Effector memory CD8-positive, alpha-beta T cell (primary cell): Measurements from ENCODE around the gene PHACTR3.

Experiments
- ATAC-seq: fragments of 150-1000 bp; cut with Tn5 transposase; replicated peaks from 2 replicates; pipeline ENCODE4 v1.10.0; 2021; ENCODE audit warnings: mild to moderate bottlenecking, moderate library complexity
- DNase-seq, 3 experiments: peaks; one replicate each; pipeline ENCODE4 v3.0.0; 2021
- H3K27ac Mint-ChIP-seq, 2 donors: one replicate each; pipeline ENCODE4 v1.8.0; 2022; ENCODE audit warnings: mild to moderate bottlenecking in 2 of 2, mixed read lengths in 2 of 2, moderate library complexity in 2 of 2
- H3K27me3 Mint-ChIP-seq, 2 donors: one replicate each; pipeline ENCODE4 v1.8.0; 2022; ENCODE audit warnings: mixed read lengths in 2 of 2
- H3K36me3 Mint-ChIP-seq: one replicate; pipeline ENCODE4 v1.8.0; 2022; ENCODE audit warnings: mild to moderate bottlenecking, moderate library complexity, mixed read lengths; ENCODE audit not compliant: insufficient read depth
- H3K4me1 Mint-ChIP-seq, 2 donors: one replicate each; pipeline ENCODE4 v1.8.0; 2022; ENCODE audit warnings: low read depth in 2 of 2, mixed read lengths in 2 of 2
- H3K4me3 Mint-ChIP-seq, 2 donors: one replicate each; pipeline ENCODE4 v1.8.0; 2022; ENCODE audit warnings: mild to moderate bottlenecking in 2 of 2, mixed read lengths in 2 of 2, moderate library complexity in 2 of 2
- H3K9me3 Mint-ChIP-seq, 2 donors: one replicate each; pipeline ENCODE4 v1.8.0; 2022; ENCODE audit warnings: mixed read lengths in 2 of 2

PHACTR3 gene

DNA sequence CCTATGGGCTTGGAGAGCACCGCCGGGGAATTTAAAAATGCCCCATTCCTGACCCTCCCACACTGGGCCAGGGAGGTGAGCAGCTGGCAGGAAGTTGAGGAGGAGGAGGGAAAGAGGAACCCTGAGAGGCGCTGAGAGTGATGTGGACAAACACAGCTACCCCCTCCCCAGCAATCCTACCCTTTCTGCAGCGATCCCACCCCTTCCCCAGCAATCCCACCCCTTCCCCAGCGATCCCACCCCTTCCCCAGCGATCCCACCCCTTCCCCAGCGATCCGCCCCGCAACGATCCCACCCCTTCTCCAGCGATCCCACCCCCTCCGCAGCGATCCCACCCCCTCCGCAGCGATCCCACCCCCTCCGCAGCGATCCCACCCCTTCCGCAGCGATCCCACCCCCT lies 217.4 kb downstream of the PHACTR3 start:
- Mint-ChIP-seq H3K4me1 (no peaks in the 10 kb centered on the region), H3K9me3 (no peaks in the 10 kb centered on the region), H3K36me3 (no peaks in the 10 kb centered on the region), H3K27me3 (peaks cover 8 to 35% of the 10 kb centered on the region in 2 donors), H3K27ac (no peak overlapping the region), H3K4me3 (no peak overlapping the region)
- ATAC-seq (no peak), DNase-seq (no peak)

DNA sequence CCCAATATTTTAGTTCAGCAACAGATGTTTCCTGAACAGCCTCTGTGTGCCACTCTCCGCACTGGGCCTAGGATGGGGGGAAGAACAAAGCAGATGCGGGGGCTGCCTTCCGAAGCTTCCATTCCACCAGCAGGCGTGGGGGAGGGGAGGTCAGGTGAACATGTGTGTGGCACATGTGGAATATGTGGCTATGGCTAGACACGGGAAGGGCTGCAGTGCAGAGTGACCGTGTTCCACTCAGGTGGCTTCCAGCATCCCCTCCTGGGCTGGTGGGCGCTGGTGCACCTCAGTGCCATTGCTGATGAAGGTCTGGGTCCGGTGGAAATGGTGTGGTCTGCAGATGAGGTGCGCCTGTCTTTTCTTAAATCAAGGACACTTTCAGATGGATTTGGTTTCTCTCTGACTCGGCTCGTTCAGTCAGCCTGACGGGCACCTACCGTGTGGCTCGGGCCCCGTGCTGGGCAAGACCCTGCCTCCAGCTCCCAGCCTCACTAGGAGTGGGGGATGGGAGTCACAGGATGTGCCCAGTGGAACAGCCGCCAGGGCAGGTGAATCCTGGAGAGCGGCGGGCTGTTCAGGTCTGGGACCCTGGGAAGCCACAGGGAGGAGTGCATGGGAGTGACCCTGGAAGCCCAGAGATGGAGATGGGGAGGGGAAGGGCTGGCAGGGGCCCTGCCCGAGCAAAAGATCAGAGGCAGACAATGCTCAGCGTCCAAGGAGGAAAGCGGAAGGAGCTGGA lies 218.1 kb downstream of the PHACTR3 start:
- Mint-ChIP-seq H3K27ac (no peak overlapping the region), H3K4me1 (no peaks in the 10 kb centered on the region), H3K4me3 (no peak overlapping the region), H3K36me3 (no peaks in the 10 kb centered on the region), H3K27me3 (peaks cover 12 to 42% of the 10 kb centered on the region in 2 donors), H3K9me3 (no peaks in the 10 kb centered on the region)
- DNase-seq (no peak), ATAC-seq (no peak)

- no peaks in the 10 kb centered on the region for H3K36me3 Mint-ChIP-seq
- no peaks in the 10 kb centered on the region for H3K4me1 Mint-ChIP-seq
- ATAC-seq: no peak
- peaks cover 13 to 44% of the 10 kb centered on the region in 2 donors for H3K27me3 Mint-ChIP-seq
- H3K27ac Mint-ChIP-seq: no peak overlapping the region
- H3K9me3 Mint-ChIP-seq: no peaks in the 10 kb centered on the region
- DNase-seq: no peak
- no peak overlapping the region for H3K4me3 Mint-ChIP-seq
These were observed 218.7 kb downstream of the PHACTR3 start for GRCh38 chr20:59823030-59823423.

DNA sequence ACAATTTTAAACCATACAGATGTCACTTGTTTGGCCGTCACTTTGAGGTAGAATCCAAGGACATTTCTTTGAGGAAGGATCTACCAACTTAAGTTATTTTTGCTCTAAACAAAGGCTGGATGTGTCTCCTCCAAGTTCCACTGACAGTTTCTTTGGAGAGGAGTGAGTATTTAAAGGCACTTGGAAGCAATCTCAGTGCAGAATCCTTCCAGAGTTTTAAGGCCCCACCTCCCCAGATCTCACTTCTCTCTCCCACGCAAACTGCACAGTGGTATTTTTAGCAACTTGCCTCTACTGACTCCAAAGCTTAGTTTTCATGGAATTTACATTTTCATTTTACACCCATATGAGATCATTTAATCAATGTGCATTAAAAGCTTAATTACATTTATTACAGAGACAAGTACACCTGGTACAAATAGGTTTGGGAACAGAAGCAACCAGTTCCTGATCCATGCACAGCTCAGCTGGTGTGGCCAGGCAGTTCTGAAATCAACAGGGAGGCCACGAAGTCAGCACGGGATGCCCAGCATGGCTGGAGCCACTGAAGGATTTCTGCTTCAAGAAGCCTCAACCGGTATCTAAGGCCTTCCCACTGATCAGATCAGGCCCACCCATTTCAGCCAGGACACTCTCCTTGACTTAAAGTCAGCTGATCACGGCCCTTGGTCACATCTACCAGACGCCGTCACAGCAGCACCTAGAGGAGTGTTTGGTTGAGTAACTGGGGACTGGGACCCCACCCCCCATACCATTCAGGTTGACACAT lies 219.3 kb downstream of the PHACTR3 start:
- H3K27me3 Mint-ChIP-seq: peaks cover 20 to 50% of the 10 kb centered on the region in 2 donors
- H3K9me3 Mint-ChIP-seq: no peaks in the 10 kb centered on the region
- H3K27ac Mint-ChIP-seq: no peak overlapping the region
- DNase-seq (no peak), ATAC-seq (no peak)
- no peaks in the 10 kb centered on the region for H3K36me3 Mint-ChIP-seq
- H3K4me3 Mint-ChIP-seq: no peak overlapping the region
- no peaks in the 10 kb centered on the region for H3K4me1 Mint-ChIP-seq

DNA sequence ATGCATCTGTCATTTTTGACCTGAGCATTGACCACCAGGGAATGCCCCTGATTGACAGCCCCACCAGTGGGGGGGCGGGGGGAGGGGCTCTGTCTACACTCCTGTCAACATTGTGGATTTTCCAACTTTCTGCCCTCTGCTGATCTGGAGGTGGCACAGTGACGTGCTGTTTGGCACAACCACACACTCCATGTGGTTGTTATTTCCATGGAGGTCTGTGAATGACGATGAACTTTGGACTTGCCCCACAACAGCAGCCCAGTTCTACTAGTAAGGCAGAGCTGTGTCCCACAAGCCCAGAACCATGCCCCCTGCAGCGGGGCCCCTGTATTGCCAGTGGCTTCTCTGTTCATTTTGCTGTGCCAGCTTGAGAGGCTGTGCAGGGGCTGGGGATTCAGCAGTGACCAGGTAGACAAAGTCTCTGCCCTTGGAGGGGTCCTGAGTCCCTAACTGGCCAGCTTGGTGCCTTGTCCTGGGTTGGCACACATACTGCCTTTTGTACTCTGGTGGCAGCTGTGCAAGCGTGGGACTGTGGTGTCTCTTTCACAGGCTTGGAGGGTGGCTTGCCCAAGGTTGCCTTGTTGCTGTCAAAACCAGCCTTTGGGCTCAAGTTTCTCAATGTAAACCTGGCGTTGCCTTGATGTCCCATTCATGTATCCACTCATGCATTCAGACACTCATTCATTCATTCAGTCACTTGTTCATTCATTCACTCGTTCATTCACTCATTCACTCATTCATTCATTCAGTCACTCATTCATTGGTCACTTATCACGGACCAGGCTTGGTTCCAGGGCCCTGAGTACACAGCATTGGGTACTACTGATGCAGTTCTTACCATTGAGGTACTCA lies 220.6 kb downstream of the PHACTR3 start:
- no peak overlapping the region for H3K27ac Mint-ChIP-seq
- no peaks in the 10 kb centered on the region for H3K4me1 Mint-ChIP-seq
- DNase-seq (no peak), ATAC-seq (no peak)
- no peaks in the 10 kb centered on the region for H3K9me3 Mint-ChIP-seq
- peaks cover 25 to 60% of the 10 kb centered on the region in 2 donors for H3K27me3 Mint-ChIP-seq
- no peaks in the 10 kb centered on the region for H3K36me3 Mint-ChIP-seq
- H3K4me3 Mint-ChIP-seq: no peak overlapping the region

- Mint-ChIP-seq H3K27ac (no peak overlapping the region), H3K4me1 (no peaks in the 10 kb centered on the region), H3K4me3 (no peak overlapping the region), H3K9me3 (no peaks in the 10 kb centered on the region), H3K27me3 (peaks cover 24 to 60% of the 10 kb centered on the region in 2 donors), H3K36me3 (no peaks in the 10 kb centered on the region)
- ATAC-seq: no peak
- no peak for DNase-seq
These were observed 221.2 kb downstream of the PHACTR3 start for GRCh38 chr20:59825563-59825920.

- H3K4me3 Mint-ChIP-seq: no peak overlapping the region
- H3K27ac Mint-ChIP-seq: no peak overlapping the region
- DNase-seq (no peak), ATAC-seq (no peak)
- H3K4me1 Mint-ChIP-seq: no peaks in the 10 kb centered on the region
- no peaks in the 10 kb centered on the region for H3K36me3 Mint-ChIP-seq
- peaks cover 22 to 58% of the 10 kb centered on the region in 2 donors for H3K27me3 Mint-ChIP-seq
- no peaks in the 10 kb centered on the region for H3K9me3 Mint-ChIP-seq
These were observed 221.8 kb downstream of the PHACTR3 start for GRCh38 chr20:59825944-59826759.

DNA sequence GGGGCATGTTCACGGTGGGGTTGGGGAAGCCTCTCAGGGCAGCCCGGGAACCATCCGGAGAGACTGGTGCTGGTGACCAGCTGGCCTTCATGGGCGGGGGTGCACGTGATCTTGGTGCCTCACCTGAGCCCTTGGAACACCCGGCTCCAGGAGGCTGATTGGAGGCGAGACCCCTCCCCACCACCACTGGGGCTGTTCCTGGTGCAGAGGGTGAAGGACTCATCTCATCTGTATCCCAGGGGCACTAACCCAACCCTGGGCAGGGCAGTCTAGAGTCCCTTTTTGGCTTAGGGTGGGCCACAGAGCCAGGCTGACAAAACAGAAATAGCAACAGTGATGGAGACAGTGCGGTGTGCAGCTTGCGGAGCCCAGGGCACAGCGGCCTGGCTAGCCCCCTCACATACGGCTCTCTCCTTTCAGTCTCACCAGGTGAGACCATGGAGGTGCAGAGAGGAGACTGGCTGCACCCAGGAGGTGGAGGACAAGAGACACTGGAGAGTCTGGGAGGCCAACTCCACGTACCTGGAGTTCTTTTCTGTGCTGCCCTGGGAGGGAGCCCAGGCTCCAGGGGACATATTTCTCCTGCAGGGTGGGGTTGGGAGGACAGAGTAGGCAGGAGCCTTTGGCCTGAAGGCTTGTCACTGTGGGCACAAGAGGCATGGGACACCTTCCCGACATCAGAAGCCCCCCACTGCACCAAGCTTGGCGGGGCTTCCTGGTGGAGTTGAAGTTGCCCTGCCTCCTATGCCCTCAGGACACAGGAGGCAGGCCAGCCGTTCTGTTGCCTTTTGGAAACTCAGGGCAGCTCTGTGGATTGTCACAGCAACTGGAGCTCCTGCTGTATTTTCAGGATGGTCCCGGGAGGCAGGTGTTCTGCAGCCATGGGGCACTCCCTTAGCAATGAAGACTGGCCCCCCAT lies 223.1 kb downstream of the PHACTR3 start:
- Mint-ChIP-seq H3K27ac (no peak overlapping the region), H3K9me3 (no peaks in the 10 kb centered on the region), H3K4me1 (no peaks in the 10 kb centered on the region), H3K4me3 (no peak overlapping the region), H3K36me3 (no peaks in the 10 kb centered on the region), H3K27me3 (peaks cover 22 to 55% of the 10 kb centered on the region in 2 donors)
- ATAC-seq (no peak), DNase-seq (no peak)

- no peak overlapping the region for H3K4me3 Mint-ChIP-seq
- no peak overlapping the region for H3K27ac Mint-ChIP-seq
- H3K9me3 Mint-ChIP-seq: no peaks in the 10 kb centered on the region
- no peaks in the 10 kb centered on the region for H3K36me3 Mint-ChIP-seq
- ATAC-seq (no peak), DNase-seq (no peak)
- H3K4me1 Mint-ChIP-seq: no peaks in the 10 kb centered on the region
- H3K27me3 Mint-ChIP-seq: peaks cover 24 to 65% of the 10 kb centered on the region in 2 donors
These were observed 224.0 kb downstream of the PHACTR3 start for GRCh38 chr20:59828125-59829053.

- no peak for ATAC-seq
- no peak for DNase-seq
These were observed 224.9 kb downstream of the PHACTR3 start for GRCh38 chr20:59829054-59829785.

More at GRCh38 chr20:59829054-59829785, 224.9 kb downstream of the PHACTR3 start:
- H3K27ac Mint-ChIP-seq: no peak overlapping the region
- no peak overlapping the region for H3K4me3 Mint-ChIP-seq
- H3K4me1 Mint-ChIP-seq: no peaks in the 10 kb centered on the region
- peaks cover 31 to 73% of the 10 kb centered on the region in 2 donors for H3K27me3 Mint-ChIP-seq
- H3K9me3 Mint-ChIP-seq: no peaks in the 10 kb centered on the region
- no peaks in the 10 kb centered on the region for H3K36me3 Mint-ChIP-seq
